ENCODE measurements around the gene IFITM5. TPM values are rescaled to one million over a fixed set of nuclear protein-coding genes. Genes with fewer than 3 reads are reported as not detected.

IFITM5 gene
- total RNA-seq, 1 donor from 2014 or later, result 0.96 TPM

DNA sequence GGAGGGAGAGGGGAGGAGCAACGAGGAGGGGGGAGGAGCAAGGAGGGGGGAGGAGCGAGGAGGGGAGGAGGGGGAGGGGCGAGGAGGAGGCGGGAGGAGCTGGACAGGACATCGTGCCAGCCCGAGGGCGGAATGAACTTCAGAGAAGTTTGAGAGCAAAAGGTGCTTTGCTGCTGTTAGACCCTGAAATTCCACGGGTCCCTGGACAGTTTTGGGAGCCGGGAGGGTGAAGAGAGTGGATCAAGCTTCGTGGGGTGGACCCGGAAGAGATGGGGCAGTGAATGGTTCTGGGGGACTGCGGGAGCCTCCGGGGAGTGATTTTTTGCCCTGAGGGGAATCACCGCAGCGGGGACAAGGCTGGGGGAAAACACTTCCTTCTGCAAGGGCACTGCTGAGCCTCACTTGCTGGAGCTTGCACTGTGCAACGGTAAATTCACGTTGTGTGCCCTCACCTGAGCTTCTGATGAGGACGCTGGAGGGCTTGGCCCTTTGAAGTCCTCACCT is 31.8 kb downstream of the IFITM5 start:
- DNase-seq (ENCODE audit: low spot score), result no peak

DNA sequence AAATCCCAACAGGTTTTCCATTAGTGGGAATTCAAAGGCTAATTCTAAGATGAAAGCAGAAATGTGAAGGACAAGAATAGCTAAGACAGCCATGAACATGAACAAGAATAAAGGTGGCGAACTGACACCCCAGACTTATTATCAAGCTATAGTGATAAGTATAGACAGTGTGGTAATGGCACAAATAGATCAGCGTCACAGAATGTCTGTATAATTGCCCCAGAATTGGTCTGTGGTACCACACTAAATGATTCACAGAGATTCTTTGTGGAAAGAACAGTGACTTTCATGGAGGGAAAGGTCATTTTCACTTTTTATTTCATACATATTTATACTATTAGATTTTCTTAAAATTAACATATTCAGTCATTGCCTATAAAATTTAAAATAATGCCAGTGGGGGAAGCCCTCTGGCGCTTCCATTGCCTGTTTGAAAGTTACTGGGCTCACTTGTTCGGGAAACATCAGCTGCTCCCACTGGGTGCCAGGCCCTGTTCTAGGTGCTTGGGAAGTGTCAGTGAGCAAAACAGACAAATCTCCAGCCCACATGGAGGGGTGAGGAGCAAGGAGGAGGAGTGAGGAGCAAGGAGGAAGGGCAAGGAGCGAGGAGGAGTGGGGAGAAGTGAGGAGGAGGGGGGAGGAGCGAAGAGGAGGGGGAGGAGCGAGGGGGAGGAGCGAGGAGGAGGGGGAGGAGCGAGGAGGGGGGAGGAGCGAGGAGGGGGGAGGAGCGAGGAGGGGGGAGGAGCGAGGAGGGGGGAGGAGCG is 32.5 kb downstream of the IFITM5 start:
- DNase-seq (ENCODE audit: low spot score), result no peak

DNA sequence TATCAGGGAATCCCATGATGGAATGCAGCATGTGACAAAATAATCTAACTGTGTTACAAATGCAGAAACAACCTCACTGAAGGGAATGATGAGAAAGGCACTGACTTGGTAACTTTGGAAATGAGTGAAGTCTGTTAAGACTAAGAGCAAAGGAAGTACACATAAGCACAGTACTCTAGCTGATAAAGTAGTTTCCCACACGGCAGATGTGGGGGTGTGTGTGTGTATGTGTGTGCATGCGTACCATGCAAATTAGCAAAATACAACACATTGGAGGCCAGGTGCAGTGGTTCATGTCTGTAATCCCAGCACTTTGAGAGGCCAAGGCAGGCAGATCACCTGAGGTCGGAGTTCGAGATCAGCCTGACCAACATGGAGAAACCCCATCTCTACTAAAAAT is 37.7 kb downstream of the IFITM5 start:
- no peak for DNase-seq (ENCODE audit: low spot score)

DNA sequence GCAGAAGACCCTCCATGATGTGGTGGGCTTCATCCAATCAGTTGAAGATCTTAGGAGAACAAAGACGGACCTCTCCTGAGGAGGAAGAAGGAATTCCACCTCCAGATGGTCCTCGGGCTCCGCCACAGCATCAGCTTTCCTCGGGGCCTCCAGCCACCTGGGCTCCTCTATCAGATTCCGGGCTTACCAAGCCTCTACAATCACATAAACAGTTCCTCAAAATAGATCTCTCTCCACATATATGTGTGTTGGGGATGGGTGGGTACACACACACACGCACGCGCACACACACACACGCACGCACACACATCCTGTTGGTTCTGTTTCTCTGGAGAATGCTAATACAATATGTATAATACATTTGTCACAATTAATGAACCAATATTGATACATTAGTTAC is 39.9 kb downstream of the IFITM5 start:
- no peak for DNase-seq (ENCODE audit: low spot score)

DNA sequence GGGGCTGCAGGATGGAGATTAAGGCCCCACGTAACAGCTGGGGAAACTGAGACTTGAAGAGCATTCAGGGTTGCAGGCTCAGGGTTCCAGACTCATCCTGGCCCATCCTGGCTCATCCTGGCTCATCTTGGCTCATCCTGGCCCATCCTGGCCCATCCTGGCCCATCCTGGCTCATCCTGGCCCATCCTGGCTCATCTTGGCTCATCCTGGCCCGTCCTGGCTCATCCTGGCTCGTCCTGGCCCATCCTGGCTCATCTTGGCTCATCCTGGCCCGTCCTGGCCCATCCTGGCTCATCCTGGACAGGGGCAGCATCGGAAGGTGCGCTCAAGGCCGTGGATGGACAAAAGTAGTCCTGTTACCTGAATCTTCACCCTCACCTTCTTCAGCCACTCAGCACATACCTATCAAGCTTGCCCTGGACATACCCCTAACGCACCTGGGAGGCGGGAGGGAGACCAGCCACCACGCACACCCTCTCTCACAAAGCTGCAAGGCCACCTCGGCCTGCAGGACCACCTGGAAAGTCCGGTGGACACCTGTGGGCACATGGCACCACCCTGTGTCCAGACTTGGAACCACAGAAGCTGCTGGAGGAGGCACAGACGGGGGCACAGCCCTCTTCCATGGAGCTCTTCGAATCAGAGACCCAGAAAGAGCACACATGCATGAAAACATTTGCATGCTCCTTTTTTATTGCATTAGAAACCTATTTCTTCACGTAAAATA is 41.4 kb downstream of the IFITM5 start:
- no peak for DNase-seq (ENCODE audit: low spot score)

DNA sequence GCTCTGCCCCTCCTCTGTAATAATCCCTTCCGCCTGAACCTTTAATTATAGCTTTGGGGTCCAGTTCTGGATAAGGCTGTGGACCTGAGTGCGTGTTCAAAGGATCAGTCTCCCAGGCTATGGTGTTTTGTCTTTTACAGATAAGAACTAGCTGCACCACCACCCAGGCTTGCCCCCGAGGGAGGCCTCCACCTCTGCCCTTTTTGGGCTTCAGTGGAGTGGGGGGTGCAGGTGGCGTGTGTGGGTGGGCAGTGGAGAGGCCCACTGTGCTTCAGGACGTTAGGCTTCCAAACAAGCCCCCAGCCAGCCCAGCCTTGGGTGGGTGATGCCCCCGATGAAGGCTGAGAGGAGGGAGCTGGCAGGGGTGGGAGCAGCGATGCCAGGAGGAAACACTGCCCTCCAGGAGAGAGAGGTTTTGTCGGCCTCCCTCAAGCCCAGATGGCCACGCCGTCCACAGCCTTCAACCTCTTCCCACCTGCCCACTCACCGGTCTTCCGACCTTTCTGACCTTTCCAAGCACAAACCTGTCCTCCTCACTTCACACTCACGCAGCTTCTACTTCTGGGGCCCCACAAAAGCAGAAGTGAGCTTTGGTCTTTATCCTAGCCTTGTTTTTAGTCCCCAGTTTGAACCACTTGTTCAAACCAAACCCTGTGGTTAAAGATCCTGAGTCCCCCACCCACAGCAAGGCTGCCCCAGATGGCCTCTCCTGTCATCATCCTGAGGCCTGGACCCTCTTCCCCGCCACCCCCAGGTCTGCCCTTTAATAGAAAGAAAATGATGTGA is 42.2 kb downstream of the IFITM5 start:
- no peak for DNase-seq (ENCODE audit: low spot score)

DNA sequence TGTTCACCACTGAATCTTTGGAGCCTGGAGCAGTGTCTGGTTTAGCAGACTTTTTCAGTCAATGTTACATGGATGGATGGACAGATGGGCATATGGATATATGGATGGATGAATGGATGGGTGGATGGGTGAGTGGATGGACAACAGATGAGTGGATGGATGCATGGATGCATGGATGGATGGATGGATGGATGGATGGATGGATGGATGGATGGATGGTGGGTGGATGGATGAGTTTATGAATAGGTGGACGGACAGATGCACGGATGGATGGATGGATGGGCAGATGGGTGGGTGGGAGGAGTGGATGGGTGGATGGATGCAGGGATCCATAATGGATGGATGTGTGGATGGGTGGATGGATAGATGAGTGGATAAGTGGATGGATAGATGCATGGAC is 43.5 kb downstream of the IFITM5 start:
- no peak for DNase-seq (ENCODE audit: low spot score)

DNA sequence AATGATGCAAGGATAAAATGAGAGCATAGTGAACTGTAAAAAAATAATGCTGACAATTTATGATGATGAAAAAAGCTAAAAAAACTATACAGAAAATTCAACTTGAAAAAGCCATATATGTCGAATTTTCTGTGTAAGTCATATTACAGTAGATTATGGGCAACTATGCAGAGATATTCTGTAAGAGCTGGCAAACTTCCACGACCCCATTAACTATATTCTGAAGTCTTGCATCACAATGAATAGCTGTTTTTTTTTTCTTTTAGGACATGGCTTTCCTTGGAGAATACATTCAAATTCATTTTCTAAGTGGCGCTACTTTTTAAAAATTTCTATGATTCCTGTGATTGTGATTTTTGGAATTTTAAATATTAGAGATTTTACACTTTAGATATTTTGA is 44.1 kb downstream of the IFITM5 start:
- DNase-seq (ENCODE audit: low spot score), result peak; percentile 59

DNA sequence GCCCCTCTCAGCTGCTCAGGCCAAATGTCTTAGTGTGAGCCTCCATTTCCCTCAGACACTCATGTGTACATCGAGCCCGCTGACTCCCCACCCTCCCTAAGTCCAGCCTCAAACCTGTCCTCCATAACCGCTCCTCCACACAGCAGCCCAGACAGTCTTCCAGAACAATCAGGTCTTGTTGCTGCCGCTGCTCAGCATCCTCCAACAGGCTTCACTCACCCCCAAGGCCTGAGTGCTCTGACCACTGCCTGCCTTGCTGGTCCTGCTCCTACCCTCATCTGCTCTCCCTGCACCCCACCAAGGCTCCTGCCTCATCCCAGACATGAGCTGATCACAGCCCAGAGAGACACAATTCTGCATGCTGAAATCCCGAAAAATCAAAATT is 45.4 kb downstream of the IFITM5 start:
- no peak for DNase-seq (ENCODE audit: low spot score)

DNA sequence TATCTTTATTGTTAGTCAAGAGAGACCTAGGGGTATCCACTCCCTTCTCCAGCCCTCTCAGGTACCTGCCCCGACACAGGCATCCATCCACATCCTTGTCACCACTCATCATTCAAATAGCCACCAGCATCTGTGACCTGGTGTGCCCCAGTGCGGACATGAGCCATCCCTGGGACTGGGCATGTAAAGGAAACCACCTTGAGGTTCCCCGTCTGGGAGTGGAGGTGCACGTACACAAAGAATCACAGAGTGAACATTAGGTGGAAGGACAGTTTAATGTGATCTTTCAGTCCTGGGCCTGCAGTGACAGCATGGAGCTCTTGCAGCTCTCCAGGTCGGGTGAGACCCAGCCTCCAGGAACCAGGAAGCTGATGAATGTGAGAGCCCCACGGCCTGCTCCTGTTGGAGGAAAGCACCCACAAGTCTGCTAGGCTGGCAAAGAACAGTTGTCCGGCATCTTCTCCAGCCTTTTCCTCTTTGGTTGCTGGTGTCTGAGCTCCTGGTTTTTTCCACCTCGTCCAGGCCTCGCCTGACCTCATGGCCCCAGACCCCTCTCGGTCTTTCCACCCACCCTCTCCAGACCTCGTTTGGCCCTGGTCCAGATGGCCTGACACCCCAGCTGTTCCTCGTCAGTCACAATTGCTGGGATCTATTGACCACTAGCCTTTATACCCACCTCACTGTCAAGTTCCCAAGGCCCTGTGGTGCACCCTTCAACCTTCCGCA is 46.0 kb downstream of the IFITM5 start:
- DNase-seq (ENCODE audit: low spot score), result no peak

DNA sequence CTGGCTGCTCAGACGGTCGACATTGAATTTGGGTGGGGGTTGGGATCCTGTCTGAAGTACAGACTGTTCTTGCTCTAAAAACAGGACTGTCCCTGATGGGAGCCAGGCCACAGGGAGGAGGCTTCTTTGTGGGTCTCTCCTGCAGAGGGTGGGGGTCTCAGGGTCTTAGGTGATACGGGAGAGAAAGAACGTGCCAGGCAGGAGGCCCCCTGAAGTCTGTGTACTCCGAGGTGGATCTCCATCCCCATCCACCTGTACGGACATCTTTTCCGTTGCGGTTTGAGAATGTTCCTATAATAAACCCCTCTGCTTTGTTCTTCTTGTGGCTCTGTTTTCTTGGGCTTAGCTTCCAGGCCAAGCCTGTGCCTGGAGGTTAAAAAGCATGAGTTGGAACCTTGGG is 46.7 kb downstream of the IFITM5 start:
- no peak for DNase-seq (ENCODE audit: low spot score)

DNA sequence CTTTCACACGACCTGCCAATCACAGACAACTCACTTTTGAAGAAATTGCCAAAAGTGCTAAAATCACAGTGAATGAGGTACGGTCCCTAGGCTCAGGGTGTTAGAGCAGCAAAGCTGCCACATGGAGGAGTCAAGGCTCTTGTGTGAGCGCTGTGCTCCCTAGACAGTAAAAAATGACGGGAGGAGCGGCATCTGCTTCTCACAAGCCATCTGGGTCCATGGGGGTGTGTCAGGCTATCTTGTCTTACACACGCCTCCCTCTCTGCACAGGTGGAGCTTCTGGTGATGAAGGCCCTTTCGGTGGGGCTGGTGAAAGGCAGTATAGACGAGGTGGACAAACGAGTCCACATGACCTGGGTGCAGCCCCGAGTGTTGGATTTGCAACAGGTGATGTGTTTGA is 47.8 kb downstream of the IFITM5 start:
- DNase-seq (ENCODE audit: low spot score), result no peak

DNA sequence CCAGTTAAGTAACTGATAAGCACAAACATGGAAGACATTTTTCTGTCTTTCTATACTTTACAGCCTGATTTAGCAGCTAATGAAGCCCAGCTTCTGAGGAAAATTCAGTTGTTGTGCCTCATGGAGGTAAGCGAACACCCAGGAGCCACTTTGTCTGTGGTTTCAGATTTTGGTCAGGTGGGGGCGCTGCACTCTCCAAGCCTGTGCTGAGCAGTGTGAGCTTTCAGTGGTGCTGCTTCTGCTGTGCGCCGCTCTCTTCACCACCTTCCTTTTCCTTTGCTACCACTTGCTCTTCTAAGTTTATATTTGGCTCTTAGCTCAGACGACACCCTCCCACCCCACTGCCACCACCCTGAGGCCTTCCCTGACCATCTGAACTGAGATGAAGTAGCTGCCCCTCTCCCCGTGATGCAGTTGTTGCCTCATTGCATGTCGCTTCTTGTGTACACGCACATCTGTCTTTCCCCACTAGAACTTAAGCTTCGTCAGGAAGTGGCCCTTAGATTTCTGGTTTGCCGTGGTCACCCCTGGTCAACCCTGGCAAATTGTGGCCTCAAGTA is 48.5 kb downstream of the IFITM5 start:
- DNase-seq (ENCODE audit: low spot score), result peak; percentile 28

DNA sequence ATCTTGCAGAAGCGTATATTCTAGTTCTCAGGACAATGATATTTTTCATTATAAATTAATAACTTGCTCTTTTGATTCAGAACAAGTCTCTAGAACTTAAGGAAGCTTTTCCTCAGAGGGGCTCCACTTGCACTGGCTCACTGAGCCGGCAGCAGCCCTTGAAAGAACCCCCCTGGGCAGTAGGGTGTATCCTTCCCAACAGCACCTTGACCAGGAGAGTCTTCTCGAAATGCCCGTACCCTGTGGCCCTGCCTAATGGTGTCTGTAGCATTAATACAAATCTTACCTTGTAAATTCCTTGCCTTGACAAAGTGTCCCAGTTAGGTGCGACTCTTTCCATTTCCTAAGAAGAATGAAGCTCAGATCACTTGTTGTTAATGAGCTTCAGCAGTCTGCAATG is 49.1 kb downstream of the IFITM5 start:
- DNase-seq (ENCODE audit: low spot score), result no peak

DNA sequence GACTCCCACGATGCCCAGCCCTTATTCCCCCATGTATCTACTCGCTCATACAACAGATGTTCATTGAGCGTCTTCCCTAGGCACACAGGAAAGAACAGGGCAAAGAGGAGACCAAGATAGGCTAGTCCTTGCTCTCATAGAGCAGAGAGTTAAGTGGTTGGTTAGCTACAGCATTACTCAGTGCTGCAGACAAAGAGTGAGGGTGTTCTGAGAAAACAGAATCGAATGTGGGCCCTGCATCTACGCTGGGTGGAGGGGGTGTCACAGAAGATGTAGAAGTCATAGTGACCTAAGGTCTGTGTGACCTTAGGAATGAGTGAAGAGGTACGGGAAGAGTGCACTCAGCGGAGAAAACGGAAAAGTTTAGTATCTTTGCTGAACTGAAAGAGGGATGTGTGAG is 50.3 kb downstream of the IFITM5 start:
- no peak for DNase-seq (ENCODE audit: low spot score)

Other genes starting within 250 kb of the IFITM5 start
- gene SCGB1C1, start 106.4 kb downstream of the IFITM5 start, total RNA-seq (ENCODE audit: insufficient read depth, low replicate concordance), result not detected
- 14.0 TPM for gene BET1L, start 92.1 kb downstream of the IFITM5 start, total RNA-seq (ENCODE audit: insufficient read depth, low replicate concordance)
- gene RIC8A, start 91.8 kb downstream of the IFITM5 start, total RNA-seq (ENCODE audit: insufficient read depth, low replicate concordance), result 83.3 TPM
- gene SIRT3, start 63.2 kb downstream of the IFITM5 start, total RNA-seq (ENCODE audit: insufficient read depth, low replicate concordance), result 3.6 TPM
- 66.2 TPM for gene PSMD13, start 62.5 kb downstream of the IFITM5 start, total RNA-seq (ENCODE audit: insufficient read depth, low replicate concordance)
- gene NLRP6, start 21.1 kb downstream of the IFITM5 start, total RNA-seq (ENCODE audit: insufficient read depth, low replicate concordance), result not detected
- 9.1 TPM for gene PGGHG, start 10.4 kb downstream of the IFITM5 start, total RNA-seq (ENCODE audit: insufficient read depth, low replicate concordance)
- 5.5 TPM for gene IFITM2, start 8.3 kb upstream of the IFITM5 start, total RNA-seq (ENCODE audit: insufficient read depth, low replicate concordance)
- 25.3 TPM for gene IFITM1, start 14.5 kb upstream of the IFITM5 start, total RNA-seq (ENCODE audit: insufficient read depth, low replicate concordance)
- 47.2 TPM for gene IFITM3, start 21.3 kb upstream of the IFITM5 start, total RNA-seq (ENCODE audit: insufficient read depth, low replicate concordance)
- 7.2 TPM for gene B4GALNT4, start 70.0 kb upstream of the IFITM5 start, total RNA-seq (ENCODE audit: insufficient read depth, low replicate concordance)
- gene PKP3, start 94.7 kb upstream of the IFITM5 start, total RNA-seq (ENCODE audit: insufficient read depth, low replicate concordance), result 36.6 TPM
- gene SIGIRR, start 115.5 kb upstream of the IFITM5 start, total RNA-seq (ENCODE audit: insufficient read depth, low replicate concordance), result 10.8 TPM
- 5.1 TPM for gene ANO9, start 142.5 kb upstream of the IFITM5 start, total RNA-seq (ENCODE audit: insufficient read depth, low replicate concordance)
- 73.4 TPM for gene PTDSS2, start 150.8 kb upstream of the IFITM5 start, total RNA-seq (ENCODE audit: insufficient read depth, low replicate concordance)
- 132 TPM for gene RNH1, start 207.7 kb upstream of the IFITM5 start, total RNA-seq (ENCODE audit: insufficient read depth, low replicate concordance)
- 46.5 TPM for gene HRAS, start 236.1 kb upstream of the IFITM5 start, total RNA-seq (ENCODE audit: insufficient read depth, low replicate concordance)
- gene LRRC56, start 238.0 kb upstream of the IFITM5 start, total RNA-seq (ENCODE audit: insufficient read depth, low replicate concordance), result not detected